Astrocyte of the spinal cord (primary cell): Measurements from ENCODE around the gene TRPC4AP.
A peak's percentile ranks its signal among the peaks of the same experiment; 100 is the strongest.

ENCODE experiments used
- DNase-seq: peaks from one replicate; pipeline ENCODE4 v3.0.0; 2011; ENCODE audit warnings: low read depth, low spot score
- H3K4me3 ChIP-seq: 2 replicates; pipeline ENCODE4 v1.5.1; 2011; ENCODE audit warnings: low read depth, mild to moderate bottlenecking, low read length, moderate library complexity
- CTCF ChIP-seq: IDR thresholded peaks from 2 replicates; pipeline ENCODE4 v1.5.1; 2012; ENCODE audit warnings: low read depth, mild to moderate bottlenecking, low read length, inconsistent platforms
- in situ Hi-C: cut with HindIII; loops from 2 replicates; pipeline ENCODE4 v1.10.0; 2017; ENCODE audit warnings: low sequenced_read_pairs

The TRPC4AP gene

DNA sequence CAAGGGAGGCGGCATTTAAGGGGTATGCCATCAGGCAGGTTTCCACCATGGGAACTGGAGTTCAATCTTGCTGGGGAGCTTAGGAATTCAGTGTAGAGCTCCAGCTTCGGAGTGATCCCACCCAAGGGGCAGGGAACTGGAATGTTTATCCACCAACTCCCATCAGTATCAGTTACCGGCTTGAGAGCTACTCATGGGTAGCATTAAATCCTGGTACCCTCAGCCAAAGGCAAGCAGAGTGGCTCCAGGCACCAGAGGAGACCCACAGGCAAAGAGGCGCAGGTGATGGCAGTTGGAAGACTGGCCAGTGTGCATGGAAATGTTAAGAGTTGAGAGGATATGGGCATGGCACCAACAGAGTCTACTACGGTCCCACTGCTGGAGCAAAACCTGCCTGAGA lies 40.4 kb upstream of the TRPC4AP start:
- no peak overlapping the region for H3K4me3 ChIP-seq
- no peak for TF ChIP-seq CTCF
- DNase-seq, result no peak
- in situ Hi-C loops, result no loop called here

GRCh38 chr20:35131934-35132333 lies 39.3 kb upstream of the TRPC4AP start:
- no peak for DNase-seq
- no peak for TF ChIP-seq CTCF
- in situ Hi-C loops, result no loop called here
- H3K4me3 ChIP-seq, result no peak overlapping the region

- H3K4me3 ChIP-seq, result no peak overlapping the region
- DNase-seq, result peak; percentile 26
- TF ChIP-seq CTCF, result no peak
- in situ Hi-C loops, result no loop called here
These were observed 37.1 kb upstream of the TRPC4AP start for GRCh38 chr20:35129647-35130069.

DNA sequence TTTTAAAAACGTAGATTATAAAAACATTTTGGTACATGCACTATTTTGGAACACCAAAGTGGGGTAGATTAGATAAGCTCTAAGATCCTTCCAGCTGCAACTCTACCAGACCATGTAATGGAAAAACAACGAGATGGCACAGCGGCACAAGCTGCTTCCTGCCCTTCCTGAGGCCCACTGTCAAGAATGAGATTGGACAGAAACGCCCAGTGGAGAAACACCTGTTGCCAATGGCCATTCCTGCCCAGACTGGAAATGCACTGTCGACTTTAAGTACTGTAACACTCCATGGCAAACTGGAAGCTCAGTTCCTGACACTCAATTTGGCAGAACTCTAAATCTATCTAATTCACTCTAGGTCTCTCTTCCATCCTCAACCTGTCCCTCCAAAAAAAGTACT lies 33.1 kb upstream of the TRPC4AP start:
- no peak overlapping the region for H3K4me3 ChIP-seq

GRCh38 chr20:35122756-35123405 lies 30.3 kb upstream of the TRPC4AP start:
- in situ Hi-C loops, result no loop called here

More for the DNA sequence above, 33.1 kb upstream of the TRPC4AP start:
- DNase-seq, result no peak
- in situ Hi-C loops, result no loop called here
- TF ChIP-seq CTCF, result no peak

GRCh38 chr20:35121186-35121585 lies 28.6 kb upstream of the TRPC4AP start:
- in situ Hi-C loops, result no loop called here
- no peak for TF ChIP-seq CTCF
- H3K4me3 ChIP-seq, result no peak overlapping the region
- DNase-seq, result no peak

More at GRCh38 chr20:35122756-35123405, 30.3 kb upstream of the TRPC4AP start:
- no peak for TF ChIP-seq CTCF
- no peak overlapping the region for H3K4me3 ChIP-seq
- DNase-seq, result no peak
